Stimulated activated naive CD8-positive, alpha-beta T cell treated with anti-CD3 and anti-CD28 coated beads, Interleukin-15, Interleukin-2, amounts not matched to agents 100 ng/mL and 50 ng/mL, for 24 hours (primary cell): Measurements from ENCODE around the gene NPAS3.
"Not testable (repeated sequence)": the region's sequence is repeated elsewhere in the genome, so short reads cannot be mapped to it uniquely, and the experiment has no call there.

Experiments
- H3K27ac Mint-ChIP-seq: one replicate; pipeline ENCODE4 v1.8.0; 2021; ENCODE audit warnings: mild to moderate bottlenecking, mixed read lengths
- H3K27me3 Mint-ChIP-seq: one replicate; pipeline ENCODE4 v1.8.0; 2021; ENCODE audit warnings: mixed read lengths
- H3K36me3 Mint-ChIP-seq: one replicate; pipeline ENCODE4 v1.8.0; 2021; ENCODE audit warnings: low read depth, mixed read lengths
- H3K4me1 Mint-ChIP-seq: one replicate; pipeline ENCODE4 v1.8.0; 2021; ENCODE audit warnings: low read depth, mixed read lengths
- H3K4me3 Mint-ChIP-seq: one replicate; pipeline ENCODE4 v1.8.0; 2021; ENCODE audit warnings: mild to moderate bottlenecking, mixed read lengths
- H3K9me3 Mint-ChIP-seq: one replicate; pipeline ENCODE4 v1.8.0; 2021; ENCODE audit warnings: mixed read lengths

NPAS3 gene

DNA sequence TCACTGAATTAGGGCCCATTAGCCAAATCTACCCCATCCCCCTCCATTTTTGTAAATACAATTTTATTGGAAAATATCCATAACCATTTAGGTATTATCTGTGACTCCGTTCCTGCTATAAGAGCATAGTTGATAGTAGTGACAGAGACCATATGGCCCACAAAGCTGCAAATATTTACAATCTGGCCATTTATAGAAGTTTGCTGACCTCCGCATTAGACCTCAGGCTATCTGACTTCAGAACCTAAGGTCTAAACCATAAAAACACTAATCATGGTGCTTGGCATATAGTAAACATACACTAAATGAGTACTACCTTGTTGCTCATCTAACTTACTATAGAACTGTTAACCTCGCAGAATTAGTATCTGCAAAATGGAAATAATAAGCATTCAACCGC lies 124.8 kb downstream of the NPAS3 start:
- H3K4me3 Mint-ChIP-seq = no peak overlapping the region
- no peaks in the 10 kb centered on the region for H3K36me3 Mint-ChIP-seq
- H3K9me3 Mint-ChIP-seq = no peaks in the 10 kb centered on the region
- H3K4me1 Mint-ChIP-seq = no peaks in the 10 kb centered on the region
- H3K27ac Mint-ChIP-seq = no peak overlapping the region
- H3K27me3 Mint-ChIP-seq = no peaks in the 10 kb centered on the region

DNA sequence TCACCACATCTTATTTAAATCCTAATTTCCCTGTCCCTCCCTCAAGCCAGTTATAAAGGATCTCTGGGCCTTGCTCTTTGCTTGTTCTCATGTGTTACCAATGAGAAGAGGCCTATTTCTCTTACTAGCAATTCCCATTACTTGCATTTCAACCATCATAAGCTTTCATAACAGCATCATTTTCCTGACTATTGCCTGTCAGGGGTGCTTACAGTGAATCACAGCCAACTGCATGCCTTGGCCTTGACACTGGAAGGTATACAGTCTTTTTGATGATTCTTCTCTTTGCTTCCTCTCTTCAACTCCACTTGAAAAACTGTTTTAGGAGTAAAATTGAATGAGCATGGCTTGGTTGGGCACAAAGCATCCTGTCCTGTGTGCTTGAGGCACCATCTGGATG lies 127.0 kb downstream of the NPAS3 start:
- H3K36me3 Mint-ChIP-seq = no peaks in the 10 kb centered on the region
- H3K27me3 Mint-ChIP-seq = no peaks in the 10 kb centered on the region
- H3K9me3 Mint-ChIP-seq = no peaks in the 10 kb centered on the region
- H3K27ac Mint-ChIP-seq = no peak overlapping the region
- no peak overlapping the region for H3K4me3 Mint-ChIP-seq
- no peaks in the 10 kb centered on the region for H3K4me1 Mint-ChIP-seq

GRCh38 chr14:33068040-33068439 lies 129.4 kb downstream of the NPAS3 start:
- Mint-ChIP-seq H3K27ac (no peak overlapping the region), H3K27me3 (no peaks in the 10 kb centered on the region), H3K9me3 (no peaks in the 10 kb centered on the region), H3K36me3 (no peaks in the 10 kb centered on the region), H3K4me3 (no peak overlapping the region), H3K4me1 (no peaks in the 10 kb centered on the region)

DNA sequence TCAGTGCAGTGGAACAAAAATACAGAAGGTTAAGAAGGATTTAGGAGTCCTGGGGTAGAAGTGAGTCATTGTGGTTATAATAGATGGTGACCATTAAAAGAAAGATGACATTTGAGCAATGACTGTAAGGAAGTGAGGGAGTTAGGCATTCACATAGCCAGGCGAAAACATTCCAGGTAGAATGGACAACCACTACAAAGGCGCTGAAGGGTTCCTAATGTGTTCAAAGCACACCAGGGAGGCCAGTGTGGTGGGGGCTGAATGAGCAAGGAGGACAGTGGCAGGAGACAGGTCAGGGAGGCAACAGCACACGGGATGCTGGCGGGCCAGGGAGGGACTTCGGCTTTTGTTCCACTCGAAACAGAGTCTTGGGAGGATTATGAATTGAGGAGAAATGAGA lies 129.9 kb downstream of the NPAS3 start:
- H3K36me3 Mint-ChIP-seq = no peaks in the 10 kb centered on the region
- no peak overlapping the region for H3K4me3 Mint-ChIP-seq
- no peak overlapping the region for H3K27ac Mint-ChIP-seq
- H3K9me3 Mint-ChIP-seq = no peaks in the 10 kb centered on the region
- H3K4me1 Mint-ChIP-seq = no peaks in the 10 kb centered on the region
- no peaks in the 10 kb centered on the region for H3K27me3 Mint-ChIP-seq

DNA sequence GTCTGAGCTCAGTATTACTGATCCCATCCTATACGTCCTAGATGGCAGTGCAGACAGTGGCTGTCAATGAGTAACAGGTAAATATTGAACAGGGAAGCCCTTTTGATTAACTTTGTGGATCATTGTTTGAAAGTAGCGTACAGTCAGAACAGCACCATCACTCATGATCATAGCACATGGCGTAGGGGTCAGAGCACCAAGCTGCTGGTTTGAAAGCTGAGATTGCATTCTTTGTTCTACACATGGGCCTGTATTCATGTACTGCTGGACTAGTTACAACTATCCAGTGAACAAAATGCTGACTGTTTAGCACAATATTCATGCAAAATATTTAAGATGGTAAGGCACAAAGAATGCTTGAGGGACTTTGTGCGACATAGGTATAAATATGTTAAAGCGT lies 131.8 kb downstream of the NPAS3 start:
- Mint-ChIP-seq H3K27ac (no peak overlapping the region), H3K27me3 (no peaks in the 10 kb centered on the region), H3K4me3 (no peak overlapping the region), H3K9me3 (no peaks in the 10 kb centered on the region), H3K4me1 (no peaks in the 10 kb centered on the region), H3K36me3 (no peaks in the 10 kb centered on the region)

GRCh38 chr14:33073023-33073422 lies 134.3 kb downstream of the NPAS3 start:
- Mint-ChIP-seq H3K27me3 (no peaks in the 10 kb centered on the region), H3K4me3 (no peak overlapping the region), H3K4me1 (no peaks in the 10 kb centered on the region), H3K27ac (no peak overlapping the region), H3K9me3 (no peaks in the 10 kb centered on the region), H3K36me3 (no peaks in the 10 kb centered on the region)

DNA sequence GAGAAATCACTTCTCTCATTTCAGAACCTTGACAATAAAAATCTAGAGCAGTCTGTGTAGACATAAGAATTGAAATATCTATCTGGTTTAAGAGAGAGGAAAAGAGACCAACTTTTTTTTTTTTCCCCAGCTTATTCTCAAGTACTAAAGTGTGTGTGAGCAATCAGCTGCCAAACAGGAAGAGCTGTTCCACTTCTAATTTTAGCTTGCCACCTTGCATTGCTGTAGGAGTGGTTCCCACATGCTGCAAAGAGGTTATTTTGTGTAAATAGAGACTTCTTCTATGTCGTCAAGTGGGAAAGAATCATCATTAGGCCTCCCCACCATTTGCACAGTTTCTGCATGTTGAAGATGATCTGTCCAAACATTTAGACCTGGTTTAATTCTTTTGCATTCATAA lies 142.6 kb downstream of the NPAS3 start:
- Mint-ChIP-seq H3K36me3 (no peaks in the 10 kb centered on the region), H3K4me3 (no peak overlapping the region), H3K27me3 (no peaks in the 10 kb centered on the region), H3K9me3 (peaks cover 4% of the 10 kb centered on the region), H3K27ac (no peak overlapping the region), H3K4me1 (no peaks in the 10 kb centered on the region)

DNA sequence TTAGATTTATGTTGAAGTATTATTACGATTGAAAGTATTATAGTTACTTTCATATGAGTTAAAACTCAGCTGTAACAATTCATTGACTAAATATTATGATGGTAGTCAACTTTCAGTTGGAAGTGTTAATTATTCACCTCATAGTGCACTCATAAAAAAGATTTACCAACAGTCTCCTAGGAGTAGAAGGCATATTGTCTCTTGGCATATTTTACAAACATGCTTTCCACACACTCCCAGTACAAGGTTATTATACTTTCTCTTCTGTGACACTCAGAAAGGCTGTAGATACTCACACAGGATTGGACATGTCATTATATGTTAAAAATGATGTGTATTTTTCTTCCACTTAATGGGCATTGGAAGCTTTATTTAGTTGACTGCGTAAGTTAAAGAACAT lies 147.1 kb downstream of the NPAS3 start:
- Mint-ChIP-seq H3K27ac (no peak overlapping the region), H3K4me1 (no peaks in the 10 kb centered on the region), H3K27me3 (no peaks in the 10 kb centered on the region), H3K4me3 (no peak overlapping the region), H3K9me3 (peaks cover 12% of the 10 kb centered on the region), H3K36me3 (no peaks in the 10 kb centered on the region)

- H3K36me3 Mint-ChIP-seq, H3K4me1 Mint-ChIP-seq, H3K4me3 Mint-ChIP-seq, H3K27me3 Mint-ChIP-seq, H3K27ac Mint-ChIP-seq: not testable (repeated sequence)
- peaks cover 14% of the 10 kb centered on the region for H3K9me3 Mint-ChIP-seq
Measured at GRCh38 chr14:33088274-33088673, 149.6 kb downstream of the NPAS3 start.

GRCh38 chr14:33098016-33098415 lies 159.3 kb downstream of the NPAS3 start:
- no peak overlapping the region for H3K4me3 Mint-ChIP-seq
- no peak overlapping the region for H3K27ac Mint-ChIP-seq
- H3K27me3 Mint-ChIP-seq = no peaks in the 10 kb centered on the region
- H3K36me3 Mint-ChIP-seq = no peaks in the 10 kb centered on the region
- H3K4me1 Mint-ChIP-seq = no peaks in the 10 kb centered on the region
- H3K9me3 Mint-ChIP-seq = peaks cover 15% of the 10 kb centered on the region

GRCh38 chr14:33103489-33103888 lies 164.8 kb downstream of the NPAS3 start:
- Mint-ChIP-seq H3K9me3 (peaks cover 9% of the 10 kb centered on the region), H3K27me3 (no peaks in the 10 kb centered on the region), H3K4me3 (no peak overlapping the region), H3K36me3 (no peaks in the 10 kb centered on the region), H3K27ac (no peak overlapping the region), H3K4me1 (no peaks in the 10 kb centered on the region)

DNA sequence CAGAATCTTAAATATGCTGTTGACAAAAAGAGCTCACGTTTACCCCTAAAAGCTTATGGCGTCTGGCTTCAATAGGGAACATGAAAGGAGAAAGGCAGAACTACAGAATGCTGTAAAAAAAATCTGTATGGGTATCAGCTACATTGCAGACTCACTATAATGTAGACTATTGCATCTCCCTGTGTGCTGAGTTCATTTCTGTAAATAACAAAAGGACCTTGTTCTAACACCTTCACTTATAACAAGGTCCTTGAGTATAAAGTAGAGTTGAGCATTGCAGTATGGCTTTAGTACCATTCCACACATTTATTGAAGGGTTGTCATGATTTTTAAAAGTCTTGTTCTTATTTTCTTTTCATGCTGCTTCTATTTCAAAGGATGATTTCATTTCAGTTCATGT lies 165.3 kb downstream of the NPAS3 start:
- H3K36me3 Mint-ChIP-seq = no peaks in the 10 kb centered on the region
- peaks cover 9% of the 10 kb centered on the region for H3K9me3 Mint-ChIP-seq
- H3K27ac Mint-ChIP-seq = no peak overlapping the region

GRCh38 chr14:33110737-33111443 lies 172.2 kb downstream of the NPAS3 start:
- no peak overlapping the region for H3K27ac Mint-ChIP-seq
- no peaks in the 10 kb centered on the region for H3K27me3 Mint-ChIP-seq
- H3K36me3 Mint-ChIP-seq = no peaks in the 10 kb centered on the region

More for the DNA sequence above, 165.3 kb downstream of the NPAS3 start:
- no peaks in the 10 kb centered on the region for H3K27me3 Mint-ChIP-seq
- H3K4me1 Mint-ChIP-seq = no peaks in the 10 kb centered on the region
- no peak overlapping the region for H3K4me3 Mint-ChIP-seq

DNA sequence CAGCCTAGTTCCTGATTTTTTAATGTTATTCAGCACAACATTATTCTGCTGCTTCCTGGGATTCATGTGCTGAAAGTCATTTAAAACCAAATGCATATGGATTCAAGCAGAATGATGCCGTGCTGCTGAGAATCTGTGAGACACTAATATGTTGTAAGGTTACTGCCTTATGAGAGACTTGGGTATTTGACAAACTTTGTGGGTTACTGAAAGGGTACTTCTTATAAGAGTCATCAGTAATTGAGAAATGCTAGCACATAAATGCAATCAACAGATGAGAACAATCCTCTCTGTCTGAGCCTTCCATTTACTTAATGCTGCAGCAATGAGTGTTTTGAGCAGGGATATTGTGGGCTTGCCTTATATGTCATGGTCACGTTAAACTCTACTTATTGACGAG lies 175.7 kb downstream of the NPAS3 start:
- no peaks in the 10 kb centered on the region for H3K36me3 Mint-ChIP-seq
- no peaks in the 10 kb centered on the region for H3K4me1 Mint-ChIP-seq
- H3K9me3 Mint-ChIP-seq = no peaks in the 10 kb centered on the region
- H3K4me3 Mint-ChIP-seq = no peak overlapping the region
- no peak overlapping the region for H3K27ac Mint-ChIP-seq
- no peaks in the 10 kb centered on the region for H3K27me3 Mint-ChIP-seq

More at GRCh38 chr14:33110737-33111443, 172.2 kb downstream of the NPAS3 start:
- H3K4me3 Mint-ChIP-seq = no peak overlapping the region
- H3K4me1 Mint-ChIP-seq = no peaks in the 10 kb centered on the region
- peaks cover 5% of the 10 kb centered on the region for H3K9me3 Mint-ChIP-seq

GRCh38 chr14:33118668-33119067 lies 180.0 kb downstream of the NPAS3 start:
- H3K36me3 Mint-ChIP-seq = no peaks in the 10 kb centered on the region
- H3K27ac Mint-ChIP-seq = no peak overlapping the region
- no peak overlapping the region for H3K4me3 Mint-ChIP-seq
- no peaks in the 10 kb centered on the region for H3K9me3 Mint-ChIP-seq
- no peaks in the 10 kb centered on the region for H3K4me1 Mint-ChIP-seq
- no peaks in the 10 kb centered on the region for H3K27me3 Mint-ChIP-seq

DNA sequence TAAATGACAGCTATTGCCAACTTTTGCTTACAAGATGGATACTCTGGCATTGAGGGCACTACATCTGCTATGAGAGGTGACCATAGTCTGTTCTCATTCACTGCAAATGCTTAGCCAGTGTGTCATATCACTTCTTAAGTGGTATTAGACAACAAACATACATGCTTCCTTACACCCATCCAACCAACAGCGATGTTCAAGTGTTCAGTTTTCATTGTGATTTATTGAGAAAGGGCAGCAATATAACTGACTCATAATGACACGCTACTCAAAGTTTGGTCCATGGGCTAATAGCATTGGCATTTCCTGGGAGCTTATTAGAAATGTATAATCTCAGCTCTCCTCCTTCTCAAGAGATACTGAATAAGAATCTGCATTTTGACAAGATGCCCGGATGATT lies 181.7 kb downstream of the NPAS3 start:
- Mint-ChIP-seq H3K4me3 (no peak overlapping the region), H3K27ac (no peak overlapping the region)

More for the DNA sequence above, 181.7 kb downstream of the NPAS3 start:
- no peaks in the 10 kb centered on the region for H3K27me3 Mint-ChIP-seq
- H3K9me3 Mint-ChIP-seq = no peaks in the 10 kb centered on the region
- H3K36me3 Mint-ChIP-seq = no peaks in the 10 kb centered on the region
- no peaks in the 10 kb centered on the region for H3K4me1 Mint-ChIP-seq
